ENCODE results near the gene LSM7. TPM values are rescaled to one million over a fixed set of nuclear protein-coding genes. Genes with fewer than 3 reads are reported as not detected.

LSM7 gene
- total and polyA plus RNA-seq, 8 donors = 59.3 to 104 (median 96.0) TPM

GRCh38 chr19:2365201-2365970, 37.0 kb upstream of the LSM7 start:
- H3K27ac ChIP-seq = no peak overlapping the region
- H3K36me3 ChIP-seq = no peaks in the 10 kb centered on the region
- H3K27me3 ChIP-seq = peaks cover 5 to 61% of the 10 kb centered on the region in 2 donors
- intact Hi-C loops (cut with DNase I) = no loop called here
- H3K4me3 ChIP-seq = no peak overlapping the region
- TF ChIP-seq, protein P1, sequence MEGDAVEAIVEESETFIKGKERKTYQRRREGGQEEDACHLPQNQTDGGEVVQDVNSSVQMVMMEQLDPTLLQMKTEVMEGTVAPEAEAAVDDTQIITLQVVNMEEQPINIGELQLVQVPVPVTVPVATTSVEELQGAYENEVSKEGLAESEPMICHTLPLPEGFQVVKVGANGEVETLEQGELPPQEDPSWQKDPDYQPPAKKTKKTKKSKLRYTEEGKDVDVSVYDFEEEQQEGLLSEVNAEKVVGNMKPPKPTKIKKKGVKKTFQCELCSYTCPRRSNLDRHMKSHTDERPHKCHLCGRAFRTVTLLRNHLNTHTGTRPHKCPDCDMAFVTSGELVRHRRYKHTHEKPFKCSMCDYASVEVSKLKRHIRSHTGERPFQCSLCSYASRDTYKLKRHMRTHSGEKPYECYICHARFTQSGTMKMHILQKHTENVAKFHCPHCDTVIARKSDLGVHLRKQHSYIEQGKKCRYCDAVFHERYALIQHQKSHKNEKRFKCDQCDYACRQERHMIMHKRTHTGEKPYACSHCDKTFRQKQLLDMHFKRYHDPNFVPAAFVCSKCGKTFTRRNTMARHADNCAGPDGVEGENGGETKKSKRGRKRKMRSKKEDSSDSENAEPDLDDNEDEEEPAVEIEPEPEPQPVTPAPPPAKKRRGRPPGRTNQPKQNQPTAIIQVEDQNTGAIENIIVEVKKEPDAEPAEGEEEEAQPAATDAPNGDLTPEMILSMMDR (IDR thresholded peaks at IDR 0.05) = no peak
- peaks cover 0 to 5% of the 10 kb centered on the region in 2 donors for H3K9me3 ChIP-seq
- DNase-seq (peak in 1 of 4 donors; percentile 11), ATAC-seq (no peak)
- H3K4me1 ChIP-seq = no peaks in the 10 kb centered on the region

GRCh38 chr19:2363419-2363818, 35.0 kb upstream of the LSM7 start:
- DNase-seq (peak in 1 of 4 donors; percentile 47), ATAC-seq (no peak)
- no peaks in the 10 kb centered on the region for H3K36me3 ChIP-seq
- TF ChIP-seq, protein P1 (IDR thresholded peaks at IDR 0.05) = no peak
- H3K9me3 ChIP-seq = no peaks in the 10 kb centered on the region
- H3K4me3 ChIP-seq = no peak overlapping the region
- no peaks in the 10 kb centered on the region for H3K4me1 ChIP-seq
- peaks cover 16 to 66% of the 10 kb centered on the region in 2 donors for H3K27me3 ChIP-seq
- H3K27ac ChIP-seq = no peak overlapping the region
- intact Hi-C loops (cut with DNase I) = no loop called here

GRCh38 chr19:2362970-2363300, 34.5 kb upstream of the LSM7 start:
- ATAC-seq (no peak), DNase-seq (peak in 1 of 4 donors; percentile 55)
- Histone ChIP-seq H3K27me3 (peaks cover 16 to 66% of the 10 kb centered on the region in 2 donors), H3K4me3 (no peak overlapping the region), H3K36me3 (no peaks in the 10 kb centered on the region), H3K4me1 (no peaks in the 10 kb centered on the region), H3K27ac (no peak overlapping the region), H3K9me3 (no peaks in the 10 kb centered on the region)
- intact Hi-C loops (cut with DNase I) = no loop called here
- TF ChIP-seq, protein P1 (IDR thresholded peaks at IDR 0.05) = no peak

DNA sequence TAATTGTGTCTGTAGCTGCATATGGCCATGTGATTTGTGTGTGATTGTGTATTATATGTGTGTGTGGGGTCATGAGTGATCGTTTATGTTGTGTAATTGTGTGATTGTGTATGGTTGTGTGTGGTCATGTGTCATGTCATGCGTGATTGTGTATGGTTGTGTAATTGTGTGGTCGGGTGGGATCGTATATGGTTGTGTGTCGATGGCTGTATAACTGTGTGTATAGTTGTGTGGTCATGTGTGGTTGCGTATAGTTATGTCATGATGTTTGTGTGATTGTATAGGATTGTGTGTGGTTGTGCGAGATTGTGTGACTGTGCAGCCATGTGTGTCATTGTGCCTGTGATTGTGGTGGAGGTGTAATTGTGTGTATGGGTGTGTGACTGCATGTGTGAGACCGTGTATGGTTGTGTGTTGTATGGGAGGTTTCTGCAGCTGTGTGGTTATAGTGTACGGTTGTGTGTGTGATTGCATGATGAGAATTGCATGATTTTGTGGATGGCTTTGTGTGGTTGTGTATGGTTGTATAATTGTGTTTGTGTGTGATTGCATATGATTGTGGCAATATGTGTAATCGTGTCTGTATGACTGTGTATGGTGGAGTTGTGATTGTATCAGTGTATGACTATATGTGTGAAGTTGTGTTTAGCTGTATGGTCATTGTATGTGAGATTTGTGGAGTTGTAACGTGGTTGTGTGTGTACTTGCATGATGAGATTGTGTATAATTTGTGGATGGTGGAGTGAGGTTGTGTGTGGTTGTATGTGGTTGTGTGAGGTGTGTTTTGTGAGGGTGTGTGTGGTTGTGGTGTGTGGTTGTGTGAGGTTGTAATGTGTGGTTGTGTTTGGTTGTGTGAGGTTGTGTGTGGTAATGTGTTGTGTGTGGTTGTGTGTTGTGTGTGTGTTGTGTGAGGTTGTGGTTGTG, 33.9 kb upstream of the LSM7 start:
- DNase-seq = no peak
- H3K4me1 ChIP-seq = no peaks in the 10 kb centered on the region
- ATAC-seq = no peak
- TF ChIP-seq, protein P1 (IDR thresholded peaks at IDR 0.05) = no peak
- no peak overlapping the region for H3K4me3 ChIP-seq
- no peaks in the 10 kb centered on the region for H3K9me3 ChIP-seq
- H3K27me3 ChIP-seq = peaks cover 16 to 66% of the 10 kb centered on the region in 2 donors
- no peak overlapping the region for H3K27ac ChIP-seq
- no peaks in the 10 kb centered on the region for H3K36me3 ChIP-seq
- intact Hi-C loops (cut with DNase I) = no loop called here

All from left lung (tissue), 10 donors.